ENCODE data around the gene FLT4. TPM values are rescaled to one million over a fixed set of nuclear protein-coding genes. Genes with fewer than 3 reads are reported as not detected.

The FLT4 gene
- total RNA-seq, 2 experiments from 2014 or later: 4.2 to 4.4 TPM

DNA sequence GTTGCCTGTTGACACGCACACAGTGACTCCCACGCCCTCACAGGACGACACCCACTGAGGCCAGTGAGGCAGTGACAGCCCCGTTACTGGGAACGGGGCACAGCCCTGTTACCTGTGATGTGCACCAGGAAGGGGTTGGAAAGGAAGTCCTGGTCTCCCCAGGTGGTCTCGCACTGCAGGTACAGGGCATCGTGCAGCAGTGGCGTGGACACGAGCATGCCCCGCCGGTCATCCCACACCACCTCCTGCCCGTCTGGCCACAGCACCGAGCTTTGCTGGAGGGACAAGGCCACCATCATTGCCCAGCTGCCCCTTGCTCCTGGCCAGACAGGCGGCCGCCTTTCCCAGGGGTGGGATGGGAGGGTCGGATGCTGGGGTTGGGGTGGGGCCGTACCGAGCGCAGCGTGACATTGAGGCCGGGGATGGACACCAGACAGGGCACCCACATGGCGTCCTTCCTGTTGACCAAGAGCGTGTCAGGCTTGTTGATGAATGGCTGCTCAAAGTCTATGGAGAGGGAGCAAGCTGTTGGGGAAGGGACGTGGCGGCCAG, 19.5 kb downstream of the FLT4 start:
- ChIA-PET CTCF (no interaction called here), POLR2A (no interaction called here)

DNA sequence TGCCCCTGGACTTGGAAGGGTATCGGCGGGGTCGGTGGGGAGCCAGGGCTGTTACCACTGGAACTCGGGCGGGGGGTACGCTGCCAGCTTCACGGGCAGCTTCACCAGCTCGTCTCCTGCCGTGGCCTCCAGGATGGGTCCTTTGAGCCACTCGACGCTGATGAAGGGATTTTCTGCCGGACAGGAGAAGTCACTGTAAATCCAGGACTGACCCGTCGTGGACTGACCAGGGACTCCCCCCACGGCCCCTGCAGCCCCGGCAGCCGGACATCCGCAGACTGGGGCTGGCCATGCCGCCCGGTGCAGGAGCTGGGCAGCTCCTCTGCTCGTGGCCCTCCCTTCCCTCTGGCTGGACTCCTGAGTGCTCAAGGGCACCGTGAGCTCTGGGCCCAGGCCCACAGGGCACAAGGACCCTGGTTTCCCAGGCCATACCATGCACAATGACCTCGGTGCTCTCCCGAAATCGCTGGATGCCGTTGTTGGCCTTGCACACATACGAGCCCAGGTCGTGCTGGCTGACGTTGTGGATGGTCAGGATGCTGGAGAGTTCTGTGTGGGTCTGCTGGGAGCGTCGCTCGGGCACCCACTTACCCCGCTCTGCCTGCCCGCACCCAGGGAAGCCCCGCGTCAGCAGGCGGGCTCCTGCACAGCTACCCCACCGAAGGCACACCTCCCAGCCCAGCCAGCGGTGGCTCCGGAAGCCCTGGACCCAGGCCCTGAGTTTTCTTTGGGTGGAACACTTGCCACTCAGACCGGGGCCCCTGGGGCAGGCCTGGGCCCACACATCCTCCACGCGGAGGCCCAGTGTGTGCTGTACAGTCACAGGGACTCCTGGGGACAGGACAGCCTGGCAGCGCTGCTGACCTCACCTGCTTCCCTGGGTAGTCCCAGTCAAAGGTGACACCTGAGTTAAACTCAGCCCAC, 20.3 kb downstream of the FLT4 start:
- POLR2A ChIA-PET: no interaction called here

GRCh38 chr5:180628211-180628610, 21.2 kb downstream of the FLT4 start:
- ChIA-PET CTCF (no interaction called here), POLR2A (no interaction called here)

More for the DNA sequence above, 20.3 kb downstream of the FLT4 start:
- CTCF ChIA-PET: no interaction called here

GRCh38 chr5:180627386-180628120, 21.8 kb downstream of the FLT4 start:
- ChIA-PET POLR2A (no interaction called here), CTCF (no interaction called here)

- POLR2A ChIA-PET: no interaction called here
- CTCF ChIA-PET: no interaction called here
Observed at GRCh38 chr5:180626661-180627385, 22.6 kb downstream of the FLT4 start.

DNA sequence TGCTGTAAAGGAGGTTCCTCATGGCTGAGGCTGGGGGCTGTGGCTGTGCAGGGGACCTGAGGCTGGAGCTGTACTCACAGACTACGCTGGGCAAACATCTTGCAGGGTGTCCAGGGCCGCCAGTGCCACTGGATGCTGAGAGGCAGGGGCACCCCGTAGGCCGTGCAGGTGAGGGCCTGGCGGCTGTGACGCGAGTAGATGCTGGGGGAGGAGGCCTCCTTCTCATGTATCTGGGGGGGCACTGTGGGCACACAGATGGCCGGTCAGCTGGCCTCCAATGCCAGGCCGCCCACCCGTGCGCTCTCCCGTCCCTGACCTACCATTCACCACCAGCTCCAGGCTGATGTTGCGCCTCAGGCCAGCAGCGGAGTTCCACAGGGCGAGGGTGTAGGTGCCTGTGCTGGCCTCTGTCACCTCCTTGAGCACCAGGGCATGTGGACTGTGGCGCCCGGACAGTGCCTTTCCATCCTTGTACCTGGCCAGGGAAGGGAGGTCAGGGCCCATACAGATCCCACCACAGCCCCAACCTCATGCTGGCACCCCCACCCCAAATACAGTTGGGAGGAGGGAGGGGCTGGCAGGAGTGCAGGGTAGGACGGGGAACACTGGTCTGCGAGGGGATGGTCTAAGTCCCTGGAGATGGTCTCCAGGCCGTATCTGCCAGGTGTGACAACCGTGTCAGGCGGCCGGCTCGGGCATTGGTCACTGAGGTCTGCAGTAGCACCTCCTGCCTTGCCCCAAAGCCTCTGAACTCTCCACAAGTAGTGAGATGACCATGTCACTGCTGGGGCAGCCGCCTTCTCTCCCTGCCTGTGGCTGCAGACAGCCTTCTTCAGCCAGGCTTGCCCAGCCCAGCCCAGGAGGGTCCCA, 23.4 kb downstream of the FLT4 start:
- POLR2A ChIA-PET: no interaction called here
- CTCF ChIA-PET: no interaction called here

GRCh38 chr5:180625125-180625790, 24.1 kb downstream of the FLT4 start:
- CTCF ChIA-PET: no interaction called here
- POLR2A ChIA-PET: no interaction called here

- CTCF ChIA-PET: interaction anchor here (0.7 kb wide), 1 partner anchor 66 kb away, joined by 3 read pairs; no protein-coding TSS in a partner anchor
- POLR2A ChIA-PET: interaction anchor here (0.6 kb wide), 1 partner anchor 27 kb away, joined by 3 read pairs; no protein-coding TSS in a partner anchor
Observed at GRCh38 chr5:180624587-180624986, 24.8 kb downstream of the FLT4 start.

DNA sequence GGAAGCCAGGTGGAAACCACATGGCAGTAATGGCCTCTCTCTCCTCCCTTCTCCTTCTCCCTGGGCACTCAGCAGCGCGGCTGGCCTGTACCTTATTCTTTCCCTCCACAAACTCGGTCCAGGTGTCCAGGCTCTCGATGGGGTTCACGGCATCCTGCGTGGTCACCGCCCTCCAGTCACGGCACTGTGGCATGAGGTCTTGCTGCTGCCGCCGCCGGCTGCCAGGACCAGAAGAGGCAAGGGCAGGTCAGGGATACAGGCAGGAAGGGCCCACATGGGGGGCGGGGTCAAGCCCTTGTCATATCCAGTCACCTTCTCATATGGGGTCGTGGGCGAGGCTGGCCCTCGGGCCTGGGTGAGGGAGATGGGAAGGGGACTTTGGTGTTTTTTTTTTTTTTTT, 25.6 kb downstream of the FLT4 start:
- ChIA-PET POLR2A (no interaction called here), CTCF (interaction anchor here (0.7 kb wide), 1 partner anchor 67 kb away, joined by 3 read pairs; no protein-coding TSS in a partner anchor)

DNA sequence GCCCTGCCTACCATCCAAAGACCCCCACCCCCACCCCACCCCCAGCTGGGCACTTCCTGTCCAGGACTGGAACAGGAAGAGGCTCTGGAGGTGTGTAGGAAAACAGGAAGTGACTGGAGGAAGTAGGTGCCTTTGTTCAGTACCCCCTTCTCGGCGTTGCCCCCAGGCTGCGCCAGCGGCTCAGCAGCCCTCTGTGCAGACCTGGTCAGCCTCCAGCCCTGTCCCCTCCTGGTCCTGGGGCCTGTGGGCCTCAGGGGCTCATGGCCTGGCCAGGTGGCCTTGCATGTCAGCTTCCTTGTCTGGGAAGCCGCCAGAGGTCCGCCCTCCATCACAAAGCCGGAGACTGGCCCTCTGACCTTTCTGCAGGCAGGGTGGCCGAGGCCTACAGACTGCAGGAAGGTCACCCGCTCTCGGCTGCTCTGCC, 26.0 kb downstream of the FLT4 start:
- CTCF ChIA-PET: no interaction called here
- POLR2A ChIA-PET: no interaction called here

GRCh38 chr5:180622910-180623309, 26.5 kb downstream of the FLT4 start:
- CTCF ChIA-PET: no interaction called here
- POLR2A ChIA-PET: no interaction called here

DNA sequence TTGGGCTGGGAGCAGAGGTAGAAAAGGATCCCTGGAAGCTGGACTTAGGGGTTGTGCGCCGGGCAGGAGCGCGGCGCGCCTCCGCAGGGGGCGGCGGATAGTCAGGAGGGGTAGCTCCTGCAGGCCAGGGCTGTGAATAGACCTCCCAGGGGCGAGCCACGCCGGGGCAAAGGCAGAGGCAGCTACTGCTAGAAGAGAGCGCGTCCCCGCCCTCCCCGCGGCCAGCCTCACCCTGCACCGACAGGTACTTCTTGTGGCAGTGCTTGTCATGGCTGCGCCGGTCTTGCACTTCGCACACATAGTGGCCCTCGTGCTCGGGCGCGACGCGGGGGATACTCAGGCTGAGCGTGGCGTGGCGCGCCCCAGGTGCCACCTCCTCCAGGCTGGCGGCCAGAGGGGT, 28.1 kb downstream of the FLT4 start:
- ChIA-PET POLR2A (no interaction called here), CTCF (no interaction called here)

DNA sequence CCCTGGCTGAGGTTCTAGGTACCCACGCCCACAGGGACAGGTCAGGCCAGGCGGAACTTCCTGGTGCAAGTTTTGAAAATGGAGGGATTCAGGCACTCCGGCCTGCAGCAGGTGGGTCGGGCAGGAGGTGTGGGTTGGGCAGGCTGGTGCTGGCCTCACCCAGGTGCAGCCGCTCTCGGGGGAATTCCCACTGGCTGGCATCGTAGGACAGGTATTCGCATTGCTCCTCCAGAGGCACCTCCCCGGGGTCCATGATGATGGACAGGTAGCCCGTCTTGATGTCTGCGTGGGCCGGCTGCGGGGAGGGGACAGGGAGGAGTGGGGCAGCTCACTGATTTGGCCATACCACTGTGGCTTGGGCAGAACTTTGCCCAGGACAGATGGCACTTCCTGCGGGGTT, 29.4 kb downstream of the FLT4 start:
- CTCF ChIA-PET: no interaction called here

DNA sequence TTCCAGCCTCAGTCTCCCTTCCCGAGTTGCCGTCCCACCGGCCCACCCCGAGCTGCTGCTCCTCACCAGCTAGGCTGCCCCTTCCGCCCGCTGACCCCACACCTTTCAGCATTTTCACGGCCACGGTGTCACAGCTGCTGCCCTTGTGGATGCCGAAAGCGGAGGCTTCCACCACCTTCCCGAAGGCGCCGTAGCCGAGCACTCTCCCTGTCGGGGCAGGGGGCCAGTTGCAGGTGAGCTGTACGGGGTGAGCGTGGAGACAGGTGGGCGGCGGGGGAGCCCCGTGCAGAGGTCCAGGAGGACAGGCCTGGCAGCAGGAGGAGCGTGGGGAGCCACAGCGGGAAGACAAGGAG, 29.9 kb downstream of the FLT4 start:
- ChIA-PET CTCF (interaction anchor here (1.1 kb wide), 1 partner anchor 13 kb away, joined by 4 read pairs; no protein-coding TSS in a partner anchor), POLR2A (no interaction called here)

More for the DNA sequence above, 29.4 kb downstream of the FLT4 start:
- POLR2A ChIA-PET: no interaction called here

DNA sequence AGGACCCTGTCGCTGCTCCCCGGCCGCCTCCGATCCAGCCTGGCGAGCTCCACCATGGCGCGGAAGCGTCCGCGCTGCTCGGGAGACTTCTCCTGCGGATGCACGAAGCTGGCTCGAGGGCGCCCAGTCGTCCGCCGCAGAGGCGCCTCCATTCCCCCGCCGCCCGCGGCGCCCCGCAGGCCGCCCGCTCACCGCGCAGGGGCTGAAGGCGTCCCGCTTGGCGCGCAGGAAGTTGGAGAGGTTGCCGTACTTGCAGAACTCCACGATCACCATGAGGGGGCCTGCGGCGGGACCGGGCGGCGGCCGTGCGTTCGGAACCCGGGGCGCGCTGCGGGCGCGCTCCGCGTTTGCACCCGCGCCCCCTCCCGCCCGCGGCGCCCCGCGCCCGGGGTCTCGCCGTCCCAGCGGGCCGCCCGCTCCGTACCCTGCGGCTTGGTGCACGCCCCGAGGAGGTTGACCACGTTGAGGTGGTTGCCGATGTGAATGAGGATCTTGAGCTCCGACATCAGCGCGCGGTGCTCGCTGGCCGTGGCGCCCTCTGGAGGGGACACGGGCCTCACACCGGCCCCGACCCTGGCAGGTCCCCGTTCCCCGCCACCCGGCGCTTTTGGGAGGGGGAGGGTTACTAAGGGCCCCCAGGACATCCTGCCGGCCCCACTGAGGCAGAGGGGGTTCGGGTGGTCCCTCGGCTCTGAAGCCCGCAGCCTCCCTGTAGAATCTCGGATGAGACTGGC, 30.4 kb downstream of the FLT4 start:
- ChIA-PET POLR2A (interaction anchor here (0.5 kb wide), 1 partner anchor 15 kb away, joined by 9 read pairs; no protein-coding TSS in a partner anchor), CTCF (interaction anchor here (1.1 kb wide), 1 partner anchor 14 kb away, joined by 4 read pairs; no protein-coding TSS in a partner anchor)

GRCh38 chr5:180618487-180618828, 30.9 kb downstream of the FLT4 start:
- ChIA-PET CTCF (interaction anchor here (1.1 kb wide), 1 partner anchor 15 kb away, joined by 4 read pairs; no protein-coding TSS in a partner anchor), POLR2A (interaction anchor here (0.5 kb wide), 1 partner anchor 16 kb away, joined by 9 read pairs; no protein-coding TSS in a partner anchor)

- POLR2A ChIA-PET: no interaction called here
- CTCF ChIA-PET: interaction anchor here (1.5 kb wide), 1 partner anchor 30 kb away, joined by 3 read pairs; no protein-coding TSS in a partner anchor
Observed at GRCh38 chr5:180613814-180614188, 35.6 kb downstream of the FLT4 start.
